ENCODE data around the gene ZNF124. TPM values are rescaled to one million over a fixed set of nuclear protein-coding genes. Genes with fewer than 3 reads are reported as not detected.
A peak's percentile ranks its signal among the peaks of the same experiment; 100 is the strongest.

Gene ZNF124
- total and polyA plus RNA-seq, 4 donors: 1.1 to 19.7 (median 6.9) TPM

DNA sequence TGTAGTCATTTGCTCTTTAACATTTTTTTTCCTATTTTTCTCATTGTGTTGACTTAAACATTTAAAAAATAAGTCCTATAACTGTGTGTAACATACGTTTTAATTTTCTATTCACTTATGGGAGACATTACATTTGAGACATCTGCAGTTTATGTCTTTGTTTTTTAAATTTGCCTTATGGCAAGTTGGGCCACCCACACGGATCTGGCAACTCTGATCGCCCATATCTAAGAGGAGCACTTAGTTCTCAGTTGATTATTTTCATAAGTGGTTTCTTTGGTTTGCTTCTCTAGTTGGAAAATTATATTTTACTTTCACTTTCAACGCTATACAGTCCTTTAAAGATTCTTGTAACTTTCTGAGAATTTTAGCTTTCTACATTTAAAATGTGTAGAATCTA is 13.8 kb upstream of the ZNF124 start:
- Histone ChIP-seq H3K9me3 (ENCODE audit: control insufficient read depth in 4 of 4, low read length in 3 of 4) (peaks cover 27 to 49% (median 36%) of the 10 kb centered on the region in 4 donors), H3K27ac (ENCODE audit: low read depth in 1 of 2, low read length in 2 of 2) (no peak overlapping the region), H3K4me1 (ENCODE audit: control insufficient read depth in 4 of 4, insufficient read depth in 4 of 4, low read length in 3 of 4) (no peaks in the 10 kb centered on the region), H3K36me3 (ENCODE audit: control insufficient read depth in 4 of 4, insufficient read depth in 3 of 4, low read depth in 1 of 4, low read length in 3 of 4) (peaks cover 3 to 10% (median 7%) of the 10 kb centered on the region in 4 donors), H3K27me3 (ENCODE audit: control insufficient read depth in 4 of 4, insufficient read depth in 4 of 4, low read length in 3 of 4) (no peaks in the 10 kb centered on the region), H3K4me3 (ENCODE audit: low read depth in 1 of 3, low read length in 3 of 3) (peak overlapping the region in 1 of 3 donors; percentile 49), H3K9ac (ENCODE audit: low read depth in 1 of 2, low read length in 2 of 2) (no peak overlapping the region)
- TF ChIP-seq TAF1 (conservative IDR thresholded peaks at IDR 0.05) (no peak), REST (IDR thresholded peaks at IDR 0.05) (no peak), JUND (IDR thresholded peaks at IDR 0.05) (no peak), RAD21 (IDR thresholded peaks at IDR 0.05) (no peak), YY1 (IDR thresholded peaks at IDR 0.05) (no peak), GABPA (IDR thresholded peaks at IDR 0.05 in 1 of 2, conservative IDR thresholded peaks at IDR 0.05 in 1 of 2) (no peak), HNF4G (IDR thresholded peaks at IDR 0.05) (no peak), RXRA (IDR thresholded peaks at IDR 0.05) (no peak), ATF3 (IDR thresholded peaks at IDR 0.05) (no peak), FOXA1 (IDR thresholded peaks at IDR 0.05) (no peak)
- TF ChIP-seq, protein P1, sequence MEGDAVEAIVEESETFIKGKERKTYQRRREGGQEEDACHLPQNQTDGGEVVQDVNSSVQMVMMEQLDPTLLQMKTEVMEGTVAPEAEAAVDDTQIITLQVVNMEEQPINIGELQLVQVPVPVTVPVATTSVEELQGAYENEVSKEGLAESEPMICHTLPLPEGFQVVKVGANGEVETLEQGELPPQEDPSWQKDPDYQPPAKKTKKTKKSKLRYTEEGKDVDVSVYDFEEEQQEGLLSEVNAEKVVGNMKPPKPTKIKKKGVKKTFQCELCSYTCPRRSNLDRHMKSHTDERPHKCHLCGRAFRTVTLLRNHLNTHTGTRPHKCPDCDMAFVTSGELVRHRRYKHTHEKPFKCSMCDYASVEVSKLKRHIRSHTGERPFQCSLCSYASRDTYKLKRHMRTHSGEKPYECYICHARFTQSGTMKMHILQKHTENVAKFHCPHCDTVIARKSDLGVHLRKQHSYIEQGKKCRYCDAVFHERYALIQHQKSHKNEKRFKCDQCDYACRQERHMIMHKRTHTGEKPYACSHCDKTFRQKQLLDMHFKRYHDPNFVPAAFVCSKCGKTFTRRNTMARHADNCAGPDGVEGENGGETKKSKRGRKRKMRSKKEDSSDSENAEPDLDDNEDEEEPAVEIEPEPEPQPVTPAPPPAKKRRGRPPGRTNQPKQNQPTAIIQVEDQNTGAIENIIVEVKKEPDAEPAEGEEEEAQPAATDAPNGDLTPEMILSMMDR (IDR thresholded peaks at IDR 0.05; ENCODE audit: low read depth, low read length, missing input control): no peak
- no peak for DNase-seq (ENCODE audit: low spot score)
- 76% methylated on average over 4 of the region's 4 CpGs for WGBS

DNA sequence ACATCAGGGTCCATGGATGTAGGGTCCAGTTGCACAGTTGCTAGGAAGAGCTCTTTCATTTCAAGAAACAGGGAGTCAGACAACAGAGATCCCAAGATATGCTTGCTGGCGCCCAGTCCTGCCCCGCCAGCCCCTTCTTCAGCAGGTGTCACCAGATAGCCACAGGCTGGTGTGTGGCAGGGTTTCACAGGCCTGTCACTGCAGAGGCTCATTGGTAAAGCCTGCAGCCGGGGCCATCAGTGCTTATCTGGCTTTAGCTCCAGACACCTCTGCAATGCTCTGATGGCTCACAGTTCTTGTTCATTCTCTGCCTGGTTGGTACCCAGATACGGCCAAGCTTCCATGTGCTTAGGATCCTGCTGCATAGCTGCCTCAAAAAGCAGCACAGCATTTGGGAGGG is 12.4 kb upstream of the ZNF124 start:
- Histone ChIP-seq H3K27me3 (ENCODE audit: control insufficient read depth in 4 of 4, insufficient read depth in 4 of 4, low read length in 3 of 4) (no peaks in the 10 kb centered on the region), H3K4me1 (ENCODE audit: control insufficient read depth in 4 of 4, insufficient read depth in 4 of 4, low read length in 3 of 4) (no peaks in the 10 kb centered on the region), H3K27ac (ENCODE audit: low read depth in 1 of 2, low read length in 2 of 2) (no peak overlapping the region), H3K9me3 (ENCODE audit: control insufficient read depth in 4 of 4, low read length in 3 of 4) (peaks cover 18 to 52% (median 33%) of the 10 kb centered on the region in 4 donors), H3K4me3 (ENCODE audit: low read depth in 1 of 3, low read length in 3 of 3) (peak overlapping the region in 2 of 3 donors; percentile 43 to 66), H3K9ac (ENCODE audit: low read depth in 1 of 2, low read length in 2 of 2) (no peak overlapping the region), H3K36me3 (ENCODE audit: control insufficient read depth in 4 of 4, insufficient read depth in 3 of 4, low read depth in 1 of 4, low read length in 3 of 4) (peaks cover 0 to 3% (median 0%) of the 10 kb centered on the region in 4 donors)
- 94% methylated on average over 4 of the region's 4 CpGs for WGBS
- DNase-seq (ENCODE audit: low spot score): no peak
- TF ChIP-seq REST (IDR thresholded peaks at IDR 0.05) (no peak), SP1 (IDR thresholded peaks at IDR 0.05) (no peak), RAD21 (IDR thresholded peaks at IDR 0.05) (no peak), FOXA1 (IDR thresholded peaks at IDR 0.05) (no peak), HNF4G (IDR thresholded peaks at IDR 0.05) (no peak), HNF4A (conservative IDR thresholded peaks at IDR 0.05) (no peak), ATF3 (IDR thresholded peaks at IDR 0.05) (no peak), FOXA2 (IDR thresholded peaks at IDR 0.05) (no peak), TAF1 (conservative IDR thresholded peaks at IDR 0.05) (no peak), YY1 (IDR thresholded peaks at IDR 0.05) (no peak), NR2F2 (IDR thresholded peaks at IDR 0.05) (no peak), GABPA (IDR thresholded peaks at IDR 0.05 in 1 of 2, conservative IDR thresholded peaks at IDR 0.05 in 1 of 2) (no peak), JUND (IDR thresholded peaks at IDR 0.05) (no peak), RXRA (IDR thresholded peaks at IDR 0.05) (no peak), ZBTB33 (IDR thresholded peaks at IDR 0.05) (no peak)
- TF ChIP-seq, protein P2, sequence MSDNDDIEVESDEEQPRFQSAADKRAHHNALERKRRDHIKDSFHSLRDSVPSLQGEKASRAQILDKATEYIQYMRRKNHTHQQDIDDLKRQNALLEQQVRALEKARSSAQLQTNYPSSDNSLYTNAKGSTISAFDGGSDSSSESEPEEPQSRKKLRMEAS (IDR thresholded peaks at IDR 0.05): no peak
- TF ChIP-seq, protein P1 (IDR thresholded peaks at IDR 0.05; ENCODE audit: low read depth, low read length, missing input control): no peak

Data from liver (tissue), 9 donors.